ENCODE data around the gene TSPAN16.

- no peak for TF ChIP-seq CTCF (IDR thresholded peaks at IDR 0.05)
- no peak for TF ChIP-seq POLR2A (IDR thresholded peaks at IDR 0.05)
These were observed 49.0 kb upstream of the TSPAN16 start for GRCh38 chr19:11246941-11247340.
